Medulla oblongata (tissue), 1 donor: ENCODE measurements around the gene CD320.
A peak's percentile ranks its signal among the peaks of the same experiment; 100 is the strongest.
"Not testable (repeated sequence)": the region's sequence is repeated elsewhere in the genome, so short reads cannot be mapped to it uniquely, and the experiment has no call there.

Experiments used
- DNase-seq: peaks from one replicate; pipeline ENCODE4 v3.0.0-alpha.2; 2015; ENCODE audit errors: extremely low spot score

The CD320 gene

DNA sequence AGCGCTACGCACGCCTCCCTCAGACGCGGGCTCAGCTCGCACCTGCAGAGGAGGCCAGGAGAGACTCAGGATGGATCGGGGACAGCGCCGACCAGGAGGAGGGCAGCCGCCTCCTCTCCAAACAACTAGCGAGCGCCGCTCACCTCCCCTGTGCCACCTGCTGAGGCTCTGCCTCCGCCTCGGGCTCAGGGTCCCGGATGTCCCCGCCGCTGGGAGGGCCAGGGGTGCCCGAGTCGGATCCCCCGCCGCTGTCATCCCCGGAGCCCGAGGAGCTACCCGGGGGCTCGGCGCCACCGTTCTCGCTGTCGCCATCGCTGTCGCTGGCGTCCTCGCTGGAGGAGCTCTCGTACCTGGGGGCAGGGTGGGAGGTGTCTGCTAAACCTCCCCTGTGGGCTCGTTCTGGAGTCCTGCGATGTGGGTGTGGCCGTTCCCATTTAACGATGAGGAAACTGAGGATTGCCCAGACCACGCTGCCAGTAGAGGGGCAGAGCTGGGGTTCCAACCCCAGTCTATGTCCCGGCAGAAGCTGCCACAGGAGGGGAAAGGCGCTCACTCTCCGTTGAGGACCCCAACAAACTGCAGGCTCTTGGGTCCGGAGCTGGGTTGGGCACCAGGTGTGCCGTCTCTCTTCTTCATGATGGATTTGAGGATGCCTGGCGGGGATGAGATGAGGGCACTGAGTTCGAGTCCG is 25.8 kb upstream of the CD320 start:
- no peak for DNase-seq

DNA sequence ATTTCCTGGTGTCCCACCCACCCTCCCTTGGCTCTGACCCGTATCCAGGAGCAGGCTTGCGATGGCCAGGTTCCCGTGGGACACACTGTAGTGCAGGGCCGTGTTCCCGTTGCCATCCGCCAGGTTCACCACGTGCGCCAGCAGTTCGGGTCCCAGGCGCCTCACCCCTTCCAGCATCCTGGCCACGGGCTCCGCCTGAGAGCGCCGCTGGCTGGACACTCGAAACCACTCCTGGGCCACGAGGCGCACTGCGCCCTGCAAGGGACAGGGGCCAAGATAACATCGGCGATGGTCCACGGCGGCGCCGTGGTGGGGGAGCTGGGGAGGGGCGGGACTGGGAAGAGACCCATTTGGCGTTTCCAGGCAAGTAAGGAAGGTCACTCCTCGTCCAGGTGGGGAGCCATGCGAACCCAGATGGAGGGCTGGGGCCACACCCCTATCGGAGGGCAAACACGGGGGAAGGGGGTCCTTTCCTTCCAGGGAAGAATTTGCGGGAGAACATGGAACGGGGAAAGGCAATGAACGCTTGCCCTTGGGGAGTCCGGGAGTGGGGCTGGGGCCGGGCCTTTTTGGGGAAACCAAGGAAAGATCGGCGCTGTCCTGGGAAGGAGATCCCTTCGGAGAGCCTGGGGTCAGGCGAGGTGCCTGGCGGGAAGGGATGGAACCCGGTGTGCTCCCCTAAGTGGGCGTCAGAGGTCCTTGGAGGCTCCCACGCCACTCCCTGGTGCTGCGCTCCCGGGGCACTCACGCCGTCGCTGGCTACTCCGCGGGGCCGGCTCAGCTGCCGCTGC is 25.0 kb upstream of the CD320 start:
- no peak for DNase-seq

DNA sequence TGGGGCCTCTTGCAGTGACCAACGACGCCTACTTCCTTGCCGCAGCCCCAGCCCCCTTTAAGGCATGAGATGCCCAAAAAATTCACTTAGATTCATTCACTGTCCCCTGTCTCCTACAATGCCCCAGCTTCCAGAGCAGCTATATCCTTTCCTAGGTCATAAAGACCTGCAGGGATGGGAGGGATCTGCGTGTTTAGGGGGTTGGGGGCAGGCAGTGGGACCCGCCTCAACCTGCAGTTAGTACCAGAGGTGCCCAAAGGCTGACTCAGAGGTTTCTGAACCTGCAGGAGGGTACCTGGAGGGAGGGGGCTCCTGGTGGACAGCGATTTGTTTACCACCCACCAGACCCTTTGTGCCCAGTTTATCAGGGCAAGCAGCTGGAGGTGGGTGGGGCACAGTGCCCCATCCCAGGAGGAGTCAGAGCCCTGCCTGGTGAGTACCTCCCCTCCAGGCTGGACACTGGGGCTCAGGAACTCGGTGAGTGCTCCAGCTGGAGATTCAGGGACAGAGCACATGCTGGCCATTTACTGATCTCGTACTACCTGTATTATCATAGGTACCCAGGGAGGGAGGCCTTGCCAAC is 23.2 kb upstream of the CD320 start:
- no peak for DNase-seq

- DNase-seq = no peak
Observed at GRCh38 chr19:8329996-8330395, 21.8 kb upstream of the CD320 start.

- no peak for DNase-seq
Observed at GRCh38 chr19:8325454-8325853, 17.3 kb upstream of the CD320 start.

DNA sequence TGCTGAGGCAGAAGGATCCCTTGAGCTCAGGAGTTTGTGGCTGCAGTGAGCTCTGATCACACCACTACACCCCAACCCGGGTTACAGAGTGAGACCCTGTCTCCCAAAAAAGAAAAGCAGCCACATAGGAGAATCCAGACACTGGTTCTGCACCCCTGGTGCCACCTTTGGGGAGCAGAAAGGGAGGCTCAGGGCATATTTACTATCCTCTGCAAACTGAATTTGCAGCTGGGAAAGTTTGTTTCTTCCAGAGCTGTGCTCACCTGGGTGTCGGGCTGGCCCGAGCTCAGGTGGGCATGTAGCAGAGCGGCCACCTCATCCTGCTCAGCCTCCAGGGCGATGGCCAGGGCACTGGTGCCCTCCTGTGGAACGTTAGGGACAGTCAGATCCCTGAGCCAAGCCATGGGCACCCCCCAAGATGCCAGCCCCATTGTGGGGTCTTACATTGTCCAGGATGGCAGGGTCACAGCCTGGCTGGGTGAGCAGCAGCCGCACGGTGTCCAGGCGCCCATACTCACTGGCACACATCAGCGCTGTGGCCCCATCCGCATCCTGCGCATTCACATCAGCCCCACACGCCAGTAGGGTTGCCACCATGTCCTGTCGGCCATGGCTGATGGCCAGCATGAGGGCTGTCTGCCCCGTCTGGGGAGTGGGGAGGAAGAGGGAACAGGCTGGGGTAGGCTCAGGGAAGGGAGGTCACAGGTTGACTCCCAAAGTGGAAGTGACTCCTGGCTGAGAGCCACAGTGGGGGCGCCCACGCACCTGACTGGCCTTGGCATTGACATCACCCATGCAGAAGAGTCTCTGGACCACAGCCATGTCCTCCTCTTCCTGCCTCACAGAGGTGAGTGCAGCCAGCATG is 16.3 kb upstream of the CD320 start:
- DNase-seq = no peak

- no peak for DNase-seq
Observed at GRCh38 chr19:8323781-8324185, 15.6 kb upstream of the CD320 start.

DNA sequence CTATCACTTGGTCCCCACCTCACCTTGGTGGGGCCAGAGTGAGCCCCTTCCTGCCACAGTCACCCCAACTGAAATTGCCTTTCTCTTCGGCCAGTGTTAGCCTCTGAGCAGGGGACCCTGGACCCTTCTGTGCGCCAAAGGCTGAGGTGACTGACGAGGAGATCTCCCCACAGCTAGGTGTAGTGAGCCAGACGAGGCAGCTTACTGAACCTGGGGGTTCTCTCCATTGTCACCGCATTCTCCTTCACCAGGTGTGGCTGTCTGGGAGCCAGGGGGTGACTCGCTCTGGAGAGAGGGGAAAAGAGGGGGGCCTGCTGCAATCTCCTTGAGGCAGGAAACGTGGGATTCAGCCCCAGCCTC is 14.5 kb upstream of the CD320 start:
- DNase-seq = no peak

DNA sequence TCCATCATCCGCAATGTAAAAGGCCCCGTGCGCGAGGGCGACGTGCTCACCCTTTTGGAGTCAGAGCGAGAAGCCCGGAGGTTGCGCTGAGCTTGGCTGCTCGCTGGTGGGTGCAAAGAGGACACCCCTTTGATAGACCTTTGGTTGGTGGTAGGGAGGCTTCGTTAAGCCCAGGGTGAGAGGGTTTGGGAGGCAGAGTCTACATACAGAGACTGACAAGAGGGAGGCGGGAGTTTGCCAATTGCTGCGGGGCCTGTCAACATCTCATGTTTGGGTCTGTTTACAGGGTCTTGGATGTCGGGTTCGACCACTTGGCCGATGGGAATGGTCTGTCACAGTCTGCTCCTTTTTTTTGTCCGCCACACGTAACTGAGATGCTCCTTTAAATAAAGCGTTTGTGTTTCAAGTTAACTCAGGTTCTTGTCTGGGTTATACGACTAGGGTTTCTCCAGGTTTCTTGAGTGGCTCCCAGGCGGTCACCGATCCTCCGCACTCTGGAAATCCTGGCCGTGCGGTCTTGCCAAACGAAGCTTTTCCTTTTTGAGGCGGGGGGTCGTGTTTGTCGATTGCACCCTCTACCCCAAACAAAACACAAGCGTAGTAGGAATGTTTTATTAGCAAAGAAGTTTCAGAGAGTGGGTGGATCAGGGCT is 14.0 kb upstream of the CD320 start:
- no peak for DNase-seq

DNA sequence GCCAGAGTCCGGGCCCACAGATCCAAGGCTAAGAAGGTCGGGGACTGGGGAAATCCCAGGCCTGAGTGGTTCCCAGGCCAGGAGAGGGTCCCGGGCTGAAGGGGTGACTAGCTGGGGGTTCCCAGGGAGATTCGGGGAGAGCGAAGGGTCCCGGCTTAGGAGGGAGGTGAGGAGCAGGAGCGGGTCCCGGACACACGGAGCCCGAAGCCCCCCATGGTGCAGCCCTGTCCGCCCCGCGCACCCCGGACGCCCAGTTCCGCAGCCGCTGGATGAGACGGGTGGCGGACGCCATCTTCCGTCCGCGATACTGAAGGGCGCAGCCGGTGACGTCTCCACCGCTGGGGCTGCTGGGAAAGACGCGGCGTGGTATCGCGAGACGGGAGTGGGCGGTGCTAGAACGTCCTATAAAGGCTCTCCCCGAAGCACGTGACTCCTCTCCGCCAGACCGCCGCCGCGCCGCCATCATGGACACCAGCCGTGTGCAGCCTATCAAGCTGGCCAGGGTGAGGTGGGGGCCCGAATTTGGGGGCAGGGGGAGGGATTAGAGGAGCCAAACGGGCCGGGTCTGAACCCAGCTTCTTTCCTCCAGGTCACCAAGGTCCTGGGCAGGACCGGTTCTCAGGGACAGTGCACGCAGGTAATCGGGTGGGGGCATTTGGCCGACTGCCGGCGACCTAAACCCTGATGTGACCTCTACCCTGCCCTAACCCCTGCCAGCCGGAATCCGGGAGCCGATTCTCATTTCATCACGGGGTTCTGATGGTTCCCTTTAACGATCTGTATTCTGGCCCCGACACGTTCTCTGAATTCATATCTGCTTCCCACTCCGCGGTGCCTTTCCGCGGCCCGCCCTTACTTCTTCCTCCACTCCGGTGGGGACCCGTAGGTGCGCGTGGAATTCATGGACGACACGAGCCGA is 13.2 kb upstream of the CD320 start, which contains the start of the genes NDUFA7 and RPS28:
NDUFA7 (minus strand) TSS at position 309 of the 919 bp plus-strand sequence; CDS start at position 292, 17 bp downstream.
RPS28 (plus strand) TSS at position 430 of the 919 bp plus-strand sequence; CDS start at position 465, 35 bp downstream.
- peak; percentile 97 for DNase-seq

GRCh38 chr19:8320564-8321066 is 12.5 kb upstream of the CD320 start:
- DNase-seq = no peak

DNA sequence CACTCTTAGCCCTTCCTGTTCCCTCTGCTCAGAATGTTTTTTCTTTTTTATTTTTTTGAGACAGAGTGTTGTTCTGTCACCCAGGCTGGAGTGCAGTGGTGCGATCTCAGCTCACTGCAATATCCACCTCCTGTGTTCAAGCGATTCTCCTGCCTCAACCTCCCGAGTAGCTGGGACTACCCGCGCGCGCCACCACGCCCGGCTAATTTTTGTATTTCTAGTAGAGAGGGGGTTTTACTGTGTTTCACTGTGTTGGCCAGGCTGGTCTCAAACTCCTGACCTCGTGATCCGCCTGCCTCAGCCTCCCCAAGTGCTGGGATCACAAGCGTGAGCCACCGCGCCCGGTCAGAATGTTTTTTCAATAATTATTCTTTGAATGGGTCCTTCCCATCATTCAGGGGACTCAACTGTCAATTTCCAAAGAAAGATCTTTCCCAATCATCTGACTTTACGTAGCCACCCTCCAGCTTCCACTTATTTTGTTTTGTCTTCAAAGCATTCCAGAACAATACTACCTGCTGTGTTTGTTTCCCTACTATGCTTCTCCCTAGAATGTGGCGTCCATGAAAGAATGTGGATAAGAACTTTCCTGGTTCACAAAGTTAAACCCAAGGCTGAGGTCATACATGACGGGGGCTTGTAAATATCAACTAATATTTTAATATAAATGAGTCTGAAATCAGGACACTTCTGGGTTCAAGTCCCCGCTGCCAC is 11.8 kb upstream of the CD320 start:
- DNase-seq = no peak

GRCh38 chr19:8318835-8319234 is 10.7 kb upstream of the CD320 start:
- not testable (repeated sequence) for DNase-seq

GRCh38 chr19:8316351-8317125 is 8.4 kb upstream of the CD320 start:
- no peak for DNase-seq

GRCh38 chr19:8314981-8315640 is 7.0 kb upstream of the CD320 start:
- DNase-seq = not testable (repeated sequence)

GRCh38 chr19:8311461-8312260 is 3.5 kb upstream of the CD320 start:
- DNase-seq = no peak
